ENCODE results near the gene PAK1IP1.
"Not testable (repeated sequence)": the region's sequence is repeated elsewhere in the genome, so short reads cannot be mapped to it uniquely, and the experiment has no call there.

The PAK1IP1 gene

GRCh38 chr6:10694302-10695085 is at the start of gene PAK1IP1, which contains the start of gene C6orf52:
Gene PAK1IP1, plus strand, starts transcription at chr6:10694972. Its CDS starts 14 bp downstream, at chr6:10694986.
Gene C6orf52, minus strand, starts transcription at chr6:10694616. Its CDS starts 7,066 bp downstream, at chr6:10687550.
- peak; percentile 94 for DNase-seq

- DNase-seq = peak; percentile 18
Measured at GRCh38 chr6:10655508-10656055, 39.2 kb upstream of the PAK1IP1 start.

GRCh38 chr6:10658910-10659698 is 35.7 kb upstream of the PAK1IP1 start:
- no peak for DNase-seq

GRCh38 chr6:10659699-10660348 is 34.9 kb upstream of the PAK1IP1 start:
- no peak for DNase-seq

- not testable (repeated sequence) for DNase-seq
Measured at GRCh38 chr6:10660431-10661191, 34.2 kb upstream of the PAK1IP1 start.

- no peak for DNase-seq
Measured at GRCh38 chr6:10662207-10662606, 32.6 kb upstream of the PAK1IP1 start.

- DNase-seq = no peak
Measured at GRCh38 chr6:10662742-10663141, 32.0 kb upstream of the PAK1IP1 start.

- not testable (repeated sequence) for DNase-seq
Measured at GRCh38 chr6:10665595-10665994, 29.2 kb upstream of the PAK1IP1 start.

GRCh38 chr6:10668126-10668917 is 26.4 kb upstream of the PAK1IP1 start:
- no peak for DNase-seq

- DNase-seq = no peak
Measured at GRCh38 chr6:10676403-10676802, 18.4 kb upstream of the PAK1IP1 start.

- no peak for DNase-seq
Measured at GRCh38 chr6:10678456-10678855, 16.3 kb upstream of the PAK1IP1 start.

- DNase-seq = no peak
Measured at GRCh38 chr6:10681795-10682194, 13.0 kb upstream of the PAK1IP1 start.

GRCh38 chr6:10682355-10682988 is 12.3 kb upstream of the PAK1IP1 start:
- DNase-seq = no peak

GRCh38 chr6:10684618-10685017 is 10.2 kb upstream of the PAK1IP1 start:
- DNase-seq = no peak

GRCh38 chr6:10685092-10685915 is 9.5 kb upstream of the PAK1IP1 start:
- DNase-seq = no peak

GRCh38 chr6:10686901-10687300 is 7.9 kb upstream of the PAK1IP1 start:
- DNase-seq = no peak

GRCh38 chr6:10687582-10687981 is 7.2 kb upstream of the PAK1IP1 start:
- no peak for DNase-seq

- no peak for DNase-seq
Measured at GRCh38 chr6:10690651-10691445, 3.9 kb upstream of the PAK1IP1 start.

GRCh38 chr6:10692965-10693538 is 1.7 kb upstream of the PAK1IP1 start:
- DNase-seq = no peak
